Trophoblast cell (in vitro differentiated cells and primary cell): ENCODE measurements around the gene CTAG2.

Experiments
- DNase-seq, 2 donors: peaks; one replicate each; pipeline ENCODE4 v3.0.0-alpha.2; 2016
- H2AFZ ChIP-seq: 2 replicates; pipeline ENCODE4 v1.6.1; 2013; ENCODE audit warnings: low read length, moderate library complexity, mild to moderate bottlenecking; ENCODE audit not compliant: insufficient read depth, poor library complexity
- H2AK5ac ChIP-seq: 2 replicates; pipeline ENCODE4 v1.6.1; 2013; ENCODE audit warnings: mild to moderate bottlenecking, low read length
- H2BK120ac ChIP-seq: 2 replicates; pipeline ENCODE4 v1.6.1; 2013; ENCODE audit warnings: low read length, mild to moderate bottlenecking, moderate library complexity; ENCODE audit not compliant: insufficient read depth, poor library complexity
- H2BK12ac ChIP-seq: 2 replicates; pipeline ENCODE4 v1.6.1; 2013; ENCODE audit warnings: mild to moderate bottlenecking, low read length, moderate library complexity
- H2BK5ac ChIP-seq: 2 replicates; pipeline ENCODE4 v1.6.1; 2013; ENCODE audit warnings: low read length, low read depth, moderate library complexity, mild to moderate bottlenecking; ENCODE audit not compliant: poor library complexity
- H3K14ac ChIP-seq: 2 replicates; pipeline ENCODE4 v1.6.1; 2013; ENCODE audit warnings: mild to moderate bottlenecking, low read length
- H3K18ac ChIP-seq: 2 replicates; pipeline ENCODE4 v1.6.1; 2013; ENCODE audit warnings: mild to moderate bottlenecking, low read length
- H3K23ac ChIP-seq: 2 replicates; pipeline ENCODE4 v1.6.1; 2013; ENCODE audit warnings: low read length
- H3K27ac ChIP-seq: 2 replicates; pipeline ENCODE4 v1.5.1; 2013; ENCODE audit warnings: low read depth, mild to moderate bottlenecking, inconsistent platforms, low read length, moderate library complexity
- H3K27me3 ChIP-seq: 2 replicates; pipeline ENCODE4 v1.6.1; 2013; ENCODE audit warnings: inconsistent platforms, mild to moderate bottlenecking, low read length, moderate library complexity; ENCODE audit not compliant: insufficient read depth
- H3K36me3 ChIP-seq, 2 experiments: 1 replicate in 1 of 2; 2 replicates in 1 of 2; pipeline ENCODE4 v1.6.1; 2013; ENCODE audit warnings: low read length in 2 of 2, mild to moderate bottlenecking in 2 of 2, moderate library complexity in 1 of 2; ENCODE audit not compliant: insufficient read depth in 2 of 2, control insufficient read depth in 1 of 2
- H3K4ac ChIP-seq: 2 replicates; pipeline ENCODE4 v1.6.1; 2013; ENCODE audit warnings: low read depth, mild to moderate bottlenecking, low read length, moderate library complexity
- H3K4me1 ChIP-seq, 2 experiments: 1 replicate in 1 of 2; 2 replicates in 1 of 2; pipeline ENCODE4 v1.6.1; 2013; ENCODE audit warnings: low read length in 2 of 2, mild to moderate bottlenecking in 2 of 2, moderate library complexity in 1 of 2; ENCODE audit not compliant: insufficient read depth in 2 of 2, control insufficient read depth in 1 of 2
- H3K4me2 ChIP-seq: 2 replicates; pipeline ENCODE4 v1.6.1; 2013; ENCODE audit warnings: inconsistent platforms, mild to moderate bottlenecking, low read length, moderate library complexity
- H3K4me3 ChIP-seq: 2 replicates; pipeline ENCODE4 v1.5.1; 2013; ENCODE audit warnings: mild to moderate bottlenecking, low read depth, low read length, inconsistent platforms
- H3K79me1 ChIP-seq: one replicate; pipeline ENCODE4 v1.6.1; 2013; ENCODE audit warnings: low read length
- H3K79me2 ChIP-seq: 2 replicates; pipeline ENCODE4 v1.6.1; 2013; ENCODE audit warnings: low read length, mild to moderate bottlenecking; ENCODE audit not compliant: control insufficient read depth, insufficient read depth, poor library complexity
- H3K9ac ChIP-seq: 2 replicates; pipeline ENCODE4 v1.6.1; 2013; ENCODE audit warnings: mild to moderate bottlenecking, low read length
- H3K9me3 ChIP-seq: 2 replicates; pipeline ENCODE4 v1.6.1; 2013; ENCODE audit warnings: low read depth, mild to moderate bottlenecking, control low read depth, inconsistent platforms, low read length; ENCODE audit not compliant: insufficient read depth
- H4K12ac ChIP-seq: 2 replicates; pipeline ENCODE4 v1.6.1; 2013; ENCODE audit warnings: low read depth, mild to moderate bottlenecking, low read length, moderate library complexity
- H4K8ac ChIP-seq: 2 replicates; pipeline ENCODE4 v1.6.1; 2013; ENCODE audit warnings: low read depth, mild to moderate bottlenecking, low read length, moderate library complexity
- H4K91ac ChIP-seq: one replicate; pipeline ENCODE4 v1.6.1; 2013; ENCODE audit warnings: low read depth, mild to moderate bottlenecking, low read length, moderate library complexity
- WGBS: extraction: QIAGEN DNeasy Blood & Tissue Kit; methylation state at CpG from one replicate; pipeline ENCODE4 v1.1.7; 2013; ENCODE audit warnings: missing lambda C conversion rate; ENCODE audit not compliant: insufficient read length, insufficient coverage; ENCODE audit errors: extremely low coverage; 5-methylcytosine and 5-hydroxymethylcytosine counted together

CTAG2 gene

GRCh38 chrX:154654372-154654771 is 993 bp upstream of the CTAG2 start:
- Histone ChIP-seq H4K91ac (no peak overlapping the region), H2BK5ac (no peak overlapping the region), H2AK5ac (no peak overlapping the region), H3K36me3 (no peaks in the 10 kb centered on the region), H3K9me3 (peaks cover under 1% of the 10 kb centered on the region), H3K14ac (no peak overlapping the region), H4K8ac (no peak overlapping the region), H3K4me2 (no peak overlapping the region), H3K79me2 (no peaks in the 10 kb centered on the region), H3K23ac (no peak overlapping the region), H4K12ac (no peak overlapping the region), H3K79me1 (no peaks in the 10 kb centered on the region), H2BK120ac (no peak overlapping the region), H3K4me1 (no peaks in the 10 kb centered on the region), H2AFZ (no peak overlapping the region), H3K9ac (no peak overlapping the region), H3K4ac (no peak overlapping the region), H3K4me3 (no peak overlapping the region), H2BK12ac (no peak overlapping the region), H3K18ac (no peak overlapping the region), H3K27me3 (no peaks in the 10 kb centered on the region), H3K27ac (no peak overlapping the region)
- no peak for DNase-seq
- WGBS: no CpG with 5 or more reads among the region's 10 CpGs

- Histone ChIP-seq H2BK12ac (no peak overlapping the region), H3K14ac (no peak overlapping the region), H3K79me2 (no peaks in the 10 kb centered on the region), H2AK5ac (no peak overlapping the region), H3K27me3 (no peaks in the 10 kb centered on the region), H3K4me2 (no peak overlapping the region), H4K91ac (no peak overlapping the region), H3K9ac (no peak overlapping the region), H3K27ac (no peak overlapping the region), H3K4me3 (no peak overlapping the region), H3K23ac (no peak overlapping the region), H2BK5ac (no peak overlapping the region), H4K12ac (no peak overlapping the region), H3K36me3 (no peaks in the 10 kb centered on the region), H3K18ac (no peak overlapping the region), H3K4me1 (no peaks in the 10 kb centered on the region), H3K79me1 (no peaks in the 10 kb centered on the region), H3K4ac (no peak overlapping the region), H2AFZ (no peak overlapping the region), H3K9me3 (no peaks in the 10 kb centered on the region), H4K8ac (no peak overlapping the region), H2BK120ac (no peak overlapping the region)
- DNase-seq: no peak
- WGBS: no CpG with 5 or more reads among the region's 23 CpGs
These were observed 354 bp downstream of the CTAG2 start for GRCh38 chrX:154653048-154653401.

GRCh38 chrX:154652311-154653047 is 900 bp downstream of the CTAG2 start:
- no peak overlapping the region for H3K4ac ChIP-seq
- H3K4me3 ChIP-seq: no peak overlapping the region
- H3K23ac ChIP-seq: no peak overlapping the region
- no peak overlapping the region for H4K12ac ChIP-seq
- H3K79me2 ChIP-seq: no peaks in the 10 kb centered on the region
- H3K79me1 ChIP-seq: no peaks in the 10 kb centered on the region
- no peak overlapping the region for H3K4me2 ChIP-seq
- no peak overlapping the region for H4K91ac ChIP-seq
- no peak overlapping the region for H3K18ac ChIP-seq
- no peak overlapping the region for H4K8ac ChIP-seq
- no peaks in the 10 kb centered on the region for H3K36me3 ChIP-seq
- H3K9me3 ChIP-seq: no peaks in the 10 kb centered on the region
- H3K4me1 ChIP-seq: no peaks in the 10 kb centered on the region
- no peak overlapping the region for H2AK5ac ChIP-seq
- H2BK120ac ChIP-seq: no peak overlapping the region
- H3K27ac ChIP-seq: no peak overlapping the region
- no peak for DNase-seq
- no peak overlapping the region for H2BK5ac ChIP-seq
- no peak overlapping the region for H2BK12ac ChIP-seq
- no peak overlapping the region for H3K9ac ChIP-seq
- WGBS: no CpG with 5 or more reads among the region's 30 CpGs
- H3K27me3 ChIP-seq: no peaks in the 10 kb centered on the region
- no peak overlapping the region for H2AFZ ChIP-seq
- no peak overlapping the region for H3K14ac ChIP-seq

- Histone ChIP-seq H3K79me2 (no peaks in the 10 kb centered on the region), H3K4me1 (no peaks in the 10 kb centered on the region), H3K4me3 (no peak overlapping the region), H3K4me2 (no peak overlapping the region), H3K4ac (no peak overlapping the region), H2BK5ac (no peak overlapping the region), H3K36me3 (no peaks in the 10 kb centered on the region), H2BK120ac (no peak overlapping the region), H4K8ac (no peak overlapping the region), H3K18ac (no peak overlapping the region), H2AK5ac (no peak overlapping the region), H4K12ac (no peak overlapping the region), H4K91ac (no peak overlapping the region), H3K9ac (no peak overlapping the region), H3K9me3 (no peaks in the 10 kb centered on the region), H3K27ac (no peak overlapping the region), H3K27me3 (no peaks in the 10 kb centered on the region), H2BK12ac (no peak overlapping the region), H3K23ac (no peak overlapping the region), H2AFZ (no peak overlapping the region), H3K79me1 (no peaks in the 10 kb centered on the region), H3K14ac (no peak overlapping the region)
- no peak for DNase-seq
- WGBS: no CpG with 5 or more reads among the region's 13 CpGs
These were observed 3.2 kb downstream of the CTAG2 start for GRCh38 chrX:154650221-154650510.
